ENCODE measurements around the gene PCED1B.
"Not testable (repeated sequence)": the region's sequence is repeated elsewhere in the genome, so short reads cannot be mapped to it uniquely, and the experiment has no call there.

DNA sequence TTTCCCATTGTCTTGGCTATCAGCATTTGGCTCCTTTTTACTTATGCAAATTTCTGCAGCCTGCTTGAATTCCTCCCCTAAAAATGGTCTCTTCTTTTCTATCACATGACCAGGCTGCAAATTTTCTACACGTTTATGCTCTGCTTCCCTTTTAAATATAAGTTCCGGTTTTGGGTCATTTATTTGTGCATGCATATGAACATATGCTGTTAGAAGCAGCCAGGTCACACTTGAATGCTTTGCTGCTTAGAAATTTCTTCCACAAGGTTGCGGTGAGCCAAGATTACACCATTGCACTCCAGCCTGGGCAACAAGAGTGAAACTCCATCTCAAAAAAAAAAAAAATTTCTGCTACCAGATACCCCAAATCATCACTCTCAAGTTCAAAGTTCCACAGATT lies 28.1 kb upstream of the PCED1B start:
- not testable (repeated sequence) for TF ChIP-seq POLR2A (IDR thresholded peaks at IDR 0.05)
- TF ChIP-seq, protein P1, sequence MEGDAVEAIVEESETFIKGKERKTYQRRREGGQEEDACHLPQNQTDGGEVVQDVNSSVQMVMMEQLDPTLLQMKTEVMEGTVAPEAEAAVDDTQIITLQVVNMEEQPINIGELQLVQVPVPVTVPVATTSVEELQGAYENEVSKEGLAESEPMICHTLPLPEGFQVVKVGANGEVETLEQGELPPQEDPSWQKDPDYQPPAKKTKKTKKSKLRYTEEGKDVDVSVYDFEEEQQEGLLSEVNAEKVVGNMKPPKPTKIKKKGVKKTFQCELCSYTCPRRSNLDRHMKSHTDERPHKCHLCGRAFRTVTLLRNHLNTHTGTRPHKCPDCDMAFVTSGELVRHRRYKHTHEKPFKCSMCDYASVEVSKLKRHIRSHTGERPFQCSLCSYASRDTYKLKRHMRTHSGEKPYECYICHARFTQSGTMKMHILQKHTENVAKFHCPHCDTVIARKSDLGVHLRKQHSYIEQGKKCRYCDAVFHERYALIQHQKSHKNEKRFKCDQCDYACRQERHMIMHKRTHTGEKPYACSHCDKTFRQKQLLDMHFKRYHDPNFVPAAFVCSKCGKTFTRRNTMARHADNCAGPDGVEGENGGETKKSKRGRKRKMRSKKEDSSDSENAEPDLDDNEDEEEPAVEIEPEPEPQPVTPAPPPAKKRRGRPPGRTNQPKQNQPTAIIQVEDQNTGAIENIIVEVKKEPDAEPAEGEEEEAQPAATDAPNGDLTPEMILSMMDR (IDR thresholded peaks at IDR 0.05) = not testable (repeated sequence)
